ENCODE results near the gene PYROXD2. TPM values are rescaled to one million over a fixed set of nuclear protein-coding genes. Genes with fewer than 3 reads are reported as not detected.

The PYROXD2 gene
- total and polyA plus RNA-seq, 2 of the 13 experiments (the other 11 are each of a cell fraction or from before 2014, with no cell fraction given) = 2.0 to 6.2 TPM

- no TSS peak for BruUV-seq (replicated peaks)
- TF ChIP-seq ZNF33A (CRISPR knock-in tag; IDR thresholded peaks at IDR 0.05; ENCODE audit: borderline replicate concordance) (no peak), CENPBD1 (CRISPR knock-in tag; IDR thresholded peaks at IDR 0.05; ENCODE audit: borderline replicate concordance, low read depth) (no peak)
- Histone ChIP-seq H3K4me1 (ENCODE audit: insufficient read depth, low read length) (no peaks in the 10 kb centered on the region), H3K9me3 (ENCODE audit: low read length) (no peaks in the 10 kb centered on the region), H3K36me3 (replicated peaks in 1 of 2; ENCODE audit: control insufficient read depth in 1 of 2, insufficient read depth in 2 of 2, low read length in 2 of 2) (no peaks in the 10 kb centered on the region), H2AFZ (ENCODE audit: low read length) (no peak overlapping the region), H3K27me3 (ENCODE audit: control insufficient read depth in 1 of 2, insufficient read depth in 2 of 2, low read length in 2 of 2) (peaks cover 2 to 41% of the 10 kb centered on the region in 2 experiments; a peak in 3 of 5 replicates), H3K4me2 (ENCODE audit: low read depth, low read length) (no peak overlapping the region), H3K4me3 (replicated peaks in 1 of 3; ENCODE audit: insufficient read depth in 1 of 3, low read depth in 2 of 3, low read length in 3 of 3) (no peak overlapping the region), H4K20me1 (ENCODE audit: insufficient read depth, low read length) (no peaks in the 10 kb centered on the region), H3K9ac (ENCODE audit: insufficient read depth, low read depth, low read length) (no peak overlapping the region), H3K27ac (ENCODE audit: extremely low read length, insufficient read depth, low read length) (no peak overlapping the region), H3K79me2 (ENCODE audit: insufficient read depth, low read length) (no peaks in the 10 kb centered on the region)
- no peak for ATAC-seq
- 0% methylated on average over 3 of the region's 3 CpGs for WGBS (ENCODE audit: low lambda C conversion rate)
- POLR2A ChIA-PET = no interaction called here
- in situ Hi-C loops (cut with HindIII; ENCODE audit: extremely low pct_ligation_motif_present, low pct_unique_long_range_greater_than_20kb) (no loop called here), intact Hi-C loops (cut with micrococcal nuclease; ENCODE audit: unreplicated experiment) (no loop called here)
- no peak for DNase-seq (ENCODE audit: low spot score)
- FAIRE-seq = no peak
- CTCF ChIA-PET (ENCODE audit: low intra/inter-chr PET ratio, low total read pairs) = no interaction called here
These were observed 60.5 kb downstream of the PYROXD2 start for GRCh38 chr10:98354491-98354890.

- 2% methylated on average over 7 of the region's 7 CpGs for WGBS (ENCODE audit: low lambda C conversion rate)
- Histone ChIP-seq H3K9ac (ENCODE audit: insufficient read depth, low read depth, low read length) (no peak overlapping the region), H3K79me2 (ENCODE audit: insufficient read depth, low read length) (no peaks in the 10 kb centered on the region), H2AFZ (ENCODE audit: low read length) (no peak overlapping the region), H3K4me3 (replicated peaks in 1 of 3; ENCODE audit: insufficient read depth in 1 of 3, low read depth in 2 of 3, low read length in 3 of 3) (no peak overlapping the region), H3K4me2 (ENCODE audit: low read depth, low read length) (no peak overlapping the region), H3K27ac (ENCODE audit: extremely low read length, insufficient read depth, low read length) (no peak overlapping the region), H4K20me1 (ENCODE audit: insufficient read depth, low read length) (no peaks in the 10 kb centered on the region), H3K27me3 (ENCODE audit: control insufficient read depth in 1 of 2, insufficient read depth in 2 of 2, low read length in 2 of 2) (peaks cover 4 to 47% of the 10 kb centered on the region in 2 experiments), H3K36me3 (replicated peaks in 1 of 2; ENCODE audit: control insufficient read depth in 1 of 2, insufficient read depth in 2 of 2, low read length in 2 of 2) (no peaks in the 10 kb centered on the region), H3K4me1 (ENCODE audit: insufficient read depth, low read length) (no peaks in the 10 kb centered on the region), H3K9me3 (ENCODE audit: low read length) (no peaks in the 10 kb centered on the region)
- no peak for FAIRE-seq
- no peak for TF ChIP-seq ZFP36 (IDR thresholded peaks at IDR 0.05; ENCODE audit: borderline replicate concordance, low read depth, low read length, partially characterized antibody)
- no peak for DNase-seq (ENCODE audit: low spot score)
- intact Hi-C loops (cut with micrococcal nuclease; ENCODE audit: unreplicated experiment) = no loop called here
- no peak for ATAC-seq
- in situ Hi-C loops (cut with HindIII; ENCODE audit: extremely low pct_ligation_motif_present, low pct_unique_long_range_greater_than_20kb) = no loop called here
- ChIA-PET POLR2A (no interaction called here), CTCF (ENCODE audit: low intra/inter-chr PET ratio, low total read pairs) (no interaction called here)
- no TSS peak for BruUV-seq (replicated peaks)
These were observed 61.8 kb downstream of the PYROXD2 start for GRCh38 chr10:98353170-98353569.
